ENCODE results near the gene KRT25.

- no peak for TF ChIP-seq CTCF (IDR thresholded peaks at IDR 0.05)
- no peak for TF ChIP-seq POLR2A (IDR thresholded peaks at IDR 0.05)
Observed at GRCh38 chr17:40730970-40731369, 24.2 kb downstream of the KRT25 start.
